Stomach smooth muscle (tissue), 2 donors: ENCODE results near the gene HDC.

ENCODE experiments used
- H3K27ac ChIP-seq: one replicate; pipeline ENCODE4 v1.7.0; 2013; ENCODE audit warnings: mild to moderate bottlenecking, low read length, inconsistent platforms
- H3K27me3 ChIP-seq, 2 donors: one replicate each; pipeline ENCODE4 v1.7.0; 2013; ENCODE audit warnings: low read length in 2 of 2; ENCODE audit not compliant: insufficient read depth in 2 of 2, control insufficient read depth in 1 of 2
- H3K36me3 ChIP-seq, 2 donors: one replicate each; pipeline ENCODE4 v1.7.0; 2013; ENCODE audit warnings: low read length in 2 of 2; ENCODE audit not compliant: control insufficient read depth in 2 of 2, insufficient read depth in 2 of 2
- H3K4me1 ChIP-seq: one replicate; pipeline ENCODE4 v1.7.0; 2013; ENCODE audit warnings: low read length; ENCODE audit not compliant: control insufficient read depth, insufficient read depth
- H3K4me3 ChIP-seq, 2 donors: one replicate each; pipeline ENCODE4 v1.7.0; 2013; ENCODE audit warnings: low read length in 2 of 2
- H3K9ac ChIP-seq, 2 donors: one replicate each; pipeline ENCODE4 v1.7.0; 2013; ENCODE audit warnings: low read length in 2 of 2, mild to moderate bottlenecking in 1 of 2
- H3K9me3 ChIP-seq, 2 donors: one replicate each; pipeline ENCODE4 v1.7.0; 2013; ENCODE audit warnings: low read length in 2 of 2; ENCODE audit not compliant: control insufficient read depth in 2 of 2
- donor health status: healthy.
- donor health status: Pancreatic carcinoma.

Gene HDC

GRCh38 chr15:50202003-50202402 is 63.5 kb downstream of the HDC start:
- no peaks in the 10 kb centered on the region for H3K36me3 ChIP-seq
- no peaks in the 10 kb centered on the region for H3K9me3 ChIP-seq
- H3K27ac ChIP-seq: no peak overlapping the region
- no peak overlapping the region for H3K4me3 ChIP-seq
- H3K27me3 ChIP-seq: no peaks in the 10 kb centered on the region
- H3K4me1 ChIP-seq: no peaks in the 10 kb centered on the region
- H3K9ac ChIP-seq: no peak overlapping the region

GRCh38 chr15:50192926-50193620 is 72.5 kb downstream of the HDC start:
- no peaks in the 10 kb centered on the region for H3K36me3 ChIP-seq
- H3K27ac ChIP-seq: no peak overlapping the region
- no peaks in the 10 kb centered on the region for H3K4me1 ChIP-seq
- H3K9ac ChIP-seq: no peak overlapping the region
- no peaks in the 10 kb centered on the region for H3K27me3 ChIP-seq
- H3K4me3 ChIP-seq: no peak overlapping the region
- H3K9me3 ChIP-seq: no peaks in the 10 kb centered on the region

- H3K4me1 ChIP-seq: no peaks in the 10 kb centered on the region
- H3K9ac ChIP-seq: no peak overlapping the region
- H3K27ac ChIP-seq: no peak overlapping the region
- no peaks in the 10 kb centered on the region for H3K36me3 ChIP-seq
- H3K4me3 ChIP-seq: no peak overlapping the region
- no peaks in the 10 kb centered on the region for H3K9me3 ChIP-seq
- H3K27me3 ChIP-seq: no peaks in the 10 kb centered on the region
Observed at GRCh38 chr15:50192164-50192563, 73.4 kb downstream of the HDC start.
